HCT116 (cell line): ENCODE results near the gene GAREM2. TPM values are rescaled to one million over a fixed set of nuclear protein-coding genes. Genes with fewer than 3 reads are reported as not detected.

Source experiments
- ATAC-seq: fragments of 200-7000 bp; cut with Tn5 transposase; 2 replicates; pipeline ENCODE4 v1.9.1; 2020; ENCODE audit warnings: mild to moderate bottlenecking, moderate library complexity
- BruUV-seq: library from RNA; stranded (reverse); fragments of 400-500 nt; replicated peaks from 2 replicates; lab custom pipeline; 2021; lab: Mats Ljungman, UMichigan
- CTCF ChIA-PET: fragments of 300-600 bp; sonication (Branson Sonifier 250); formaldehyde crosslinking; loops from one replicate; lab custom pipeline; 2021; ENCODE audit warnings: antibody characterized with exemption; lab: Charles Lee
- POLR2A ChIA-PET: fragments of 300-600, 350-600 bp; sonication (Branson Sonifier 250); formaldehyde crosslinking; loops from one replicate; lab custom pipeline; 2021; ENCODE audit warnings: antibody characterized with exemption; lab: Charles Lee
- RAD21 ChIA-PET, 2 experiments: fragments of 300-600 bp; sonication (Branson Sonifier 250); formaldehyde crosslinking; loops; one replicate each; lab custom pipeline; 2023; ENCODE audit warnings: low total read pairs in 2 of 2; ENCODE audit not compliant: uncharacterized antibody in 2 of 2, unreplicated experiment in 2 of 2, low non-redundant PET in 1 of 2; lab: Charles Lee
- DNase-seq: peaks from one replicate; pipeline ENCODE4 v3.0.0-alpha.2; 2010; ENCODE audit warnings: low read depth, low spot score
- H2AFZ ChIP-seq: fragments of 200-600 bp; shearing (Covaris generic), sonication (generic); 2 replicates; pipeline ENCODE4 v1.6.1; 2017; ENCODE audit warnings: low read depth, mixed run types, mixed read lengths, antibody characterized with exemption, low read length; ENCODE audit not compliant: poor library complexity, severe bottlenecking
- H3K27ac ChIP-seq: 2 replicates; pipeline ENCODE4 v1.5.1; 2012; ENCODE audit warnings: low read depth, low read length
- H3K27me3 ChIP-seq: fragments of 200-600 bp; sonication (generic); 2 replicates; pipeline ENCODE4 v1.6.1; 2016; ENCODE audit warnings: mixed run types, low read length, mixed read lengths; ENCODE audit not compliant: insufficient read depth
- H3K36me3 ChIP-seq, 2 experiments: fragments of 200-500 bp in 1 of 2; fragments of 200-600 bp in 1 of 2; sonication (Bioruptor generic) in 1 of 2; sonication (generic) in 1 of 2; 2 replicates each; pipeline versions ENCODE4 v1.5.1 to v1.6.1; 2014 to 2016; ENCODE audit warnings: low read length in 2 of 2, inconsistent platforms in 1 of 2, mixed read lengths in 1 of 2, mixed run types in 1 of 2; ENCODE audit not compliant: insufficient read depth in 2 of 2, control insufficient read depth in 1 of 2
- H3K4me1 ChIP-seq, 2 experiments: fragments of 200-600 bp in 1 of 2; sonication (generic) in 1 of 2; 2 replicates each; pipeline versions ENCODE4 v1.5.1 to v1.6.1; 2012 to 2017; ENCODE audit warnings: low read length in 2 of 2, inconsistent platforms in 1 of 2, mild to moderate bottlenecking in 1 of 2, mixed read lengths in 1 of 2, mixed run types in 1 of 2, moderate library complexity in 1 of 2; ENCODE audit not compliant: insufficient read depth in 2 of 2, control insufficient read depth in 1 of 2
- H3K4me2 ChIP-seq: fragments of 200-600 bp; sonication (generic); 2 replicates; pipeline ENCODE4 v1.6.1; 2017; ENCODE audit warnings: mixed run types, low read length, mixed read lengths
- H3K4me3 ChIP-seq, 2 experiments: fragments of 200-600 bp in 1 of 2; sonication (generic) in 1 of 2; replicated peaks in 1 of 2; 2 replicates each; pipeline ENCODE4 v1.5.1; 2011 to 2016; ENCODE audit warnings: low read length in 2 of 2, control low read depth in 1 of 2, low read depth in 1 of 2, mild to moderate bottlenecking in 1 of 2, mixed read lengths in 1 of 2, mixed run types in 1 of 2
- H3K79me2 ChIP-seq: fragments of 200-600 bp; sonication (generic); 2 replicates; pipeline ENCODE4 v1.6.1; 2017; ENCODE audit warnings: mild to moderate bottlenecking, mixed run types, low read length, moderate library complexity, mixed read lengths; ENCODE audit not compliant: insufficient read depth
- H3K9ac ChIP-seq: fragments of 200-600 bp; sonication (generic); 2 replicates; pipeline ENCODE4 v1.6.1; 2016; ENCODE audit warnings: low read length, mixed read lengths
- H3K9me2 ChIP-seq: fragments of 200-600 bp; sonication (generic), shearing (Covaris generic); 2 replicates; pipeline ENCODE4 v1.6.1; 2017; ENCODE audit warnings: mixed run types, mild to moderate bottlenecking, moderate library complexity; ENCODE audit not compliant: insufficient read depth
- H3K9me3 ChIP-seq, 2 experiments: fragments of 200-500 bp in 1 of 2; fragments of 200-600 bp in 1 of 2; sonication (Bioruptor generic) in 1 of 2; sonication (generic) in 1 of 2; 2 replicates each; pipeline ENCODE4 v1.6.1; 2014 to 2017; ENCODE audit warnings: low read length in 2 of 2, mixed read lengths in 2 of 2, inconsistent platforms in 1 of 2, low read depth in 1 of 2, mild to moderate bottlenecking in 1 of 2, mixed run types in 1 of 2, moderate library complexity in 1 of 2; ENCODE audit not compliant: control insufficient read depth in 1 of 2, insufficient read depth in 1 of 2
- H4K20me1 ChIP-seq: fragments of 200-600 bp; sonication (generic), shearing (Covaris generic); 2 replicates; pipeline ENCODE4 v1.6.1; 2017; ENCODE audit warnings: mixed run types, mild to moderate bottlenecking, moderate library complexity; ENCODE audit not compliant: insufficient read depth
- CBX3 ChIP-seq: IDR thresholded peaks from 2 replicates; pipeline ENCODE4 v1.6.1; 2012; ENCODE audit warnings: low read depth
- CEBPB ChIP-seq: IDR thresholded peaks from 2 replicates; pipeline ENCODE4 v1.6.1; 2012; ENCODE audit warnings: low read depth
- EZH2 ChIP-seq: fragments of 200-600 bp; sonication (generic); IDR thresholded peaks from 2 replicates; pipeline ENCODE4 v1.6.1; 2017; ENCODE audit warnings: antibody characterized with exemption, mixed run types
- JUND ChIP-seq: IDR thresholded peaks from 2 replicates; pipeline ENCODE4 v1.6.1; 2012
- POLR2A ChIP-seq: IDR thresholded peaks from 2 replicates; pipeline ENCODE4 v1.7.0; 2011; ENCODE audit warnings: borderline replicate concordance; ENCODE audit not compliant: insufficient read depth, insufficient read length; ENCODE audit errors: extremely low read depth
- POLR2AphosphoS5 ChIP-seq: IDR thresholded peaks from 2 replicates; pipeline ENCODE4 v1.6.1; 2011; ENCODE audit warnings: mild to moderate bottlenecking, low read depth, low read length, moderate library complexity
- REST ChIP-seq: IDR thresholded peaks from 2 replicates; pipeline ENCODE4 v1.6.1; 2012; ENCODE audit warnings: low read depth
- SIN3A ChIP-seq: IDR thresholded peaks from 2 replicates; pipeline ENCODE4 v1.6.1; 2012; ENCODE audit warnings: low read depth
- SP1 ChIP-seq: IDR thresholded peaks from 2 replicates; pipeline ENCODE4 v1.6.1; 2012; ENCODE audit warnings: low read depth
- TCF7L2 ChIP-seq: IDR thresholded peaks from 2 replicates; pipeline ENCODE4 v1.7.0; 2011; ENCODE audit warnings: borderline replicate concordance, inconsistent platforms; ENCODE audit not compliant: insufficient read depth, insufficient read length; ENCODE audit errors: extremely low read depth
- ZBTB33 ChIP-seq: IDR thresholded peaks from 2 replicates; pipeline ENCODE4 v1.6.1; 2011; ENCODE audit warnings: mild to moderate bottlenecking, low read length, moderate library complexity; ENCODE audit not compliant: insufficient replicate concordance; ENCODE audit errors: extremely low read depth
- ZFX ChIP-seq: fragments of 450-650 bp; IDR thresholded peaks from 2 replicates; pipeline ENCODE4 v1.6.1; 2017
- ZNF274 ChIP-seq: fragments of 200-500 bp; sonication (Bioruptor generic); IDR thresholded peaks from 2 replicates; pipeline ENCODE4 v1.6.1; 2014; ENCODE audit warnings: mild to moderate bottlenecking, low read depth, low read length, inconsistent platforms
- intact Hi-C: fragments of 100-400 bp; cut with micrococcal nuclease; formaldehyde crosslinking; loops from 2 replicates; pipeline ENCODE4 v1.10.0; 2022
- total RNA-seq: library from RNA; stranded (reverse); gene quantifications from one replicate; pipeline ENCODE4 v1.2.1, GENCODE V29; 2021; ENCODE audit not compliant: unreplicated experiment

Gene GAREM2
- total RNA-seq, 1 experiment from 2014 or later, result 13.3 TPM

- H3K27ac ChIP-seq, result no peak overlapping the region
- no TSS peak for BruUV-seq
- RAD21 ChIA-PET, result no interaction called here
- POLR2A ChIA-PET, result no interaction called here
- H3K79me2 ChIP-seq, result no peaks in the 10 kb centered on the region
- H3K4me1 ChIP-seq, result no peaks in the 10 kb centered on the region
- no peak for DNase-seq
- H3K4me2 ChIP-seq, result no peak overlapping the region
- H3K9me2 ChIP-seq, result no peaks in the 10 kb centered on the region
- ATAC-seq, result no peak
- CTCF ChIA-PET, result no interaction called here
- H3K27me3 ChIP-seq, result no peaks in the 10 kb centered on the region
- H4K20me1 ChIP-seq, result no peaks in the 10 kb centered on the region
- H2AFZ ChIP-seq, result no peak overlapping the region
- no peak overlapping the region for H3K9ac ChIP-seq
- intact Hi-C loops, result no loop called here
- no peak for TF ChIP-seq SP1
- TF ChIP-seq JUND, result no peak
- TF ChIP-seq POLR2A, result no peak
- TF ChIP-seq POLR2AphosphoS5, result no peak
- no peak for TF ChIP-seq ZFX
- no peak for TF ChIP-seq SIN3A
- TF ChIP-seq TCF7L2, result no peak
- TF ChIP-seq REST, result no peak
- no peak for TF ChIP-seq EZH2
- no peak for TF ChIP-seq ZNF274
- TF ChIP-seq CBX3, result no peak
- no peak for TF ChIP-seq ZBTB33
- TF ChIP-seq CEBPB, result no peak
- no peaks in the 10 kb centered on the region for H3K36me3 ChIP-seq
- no peak overlapping the region for H3K4me3 ChIP-seq
- no peaks in the 10 kb centered on the region for H3K9me3 ChIP-seq
Measured at GRCh38 chr2:26164231-26164630, 8.7 kb upstream of the GAREM2 start.
